HG03439 (cell line): ENCODE data around the gene USP12.

Experiments
- ATAC-seq: cut with Tn5 transposase; IDR thresholded peaks from one replicate; pipeline ENCODE4 v1.9.1; 2021; ENCODE audit warnings: mild to moderate bottlenecking, moderate library complexity; ENCODE audit not compliant: unreplicated experiment

The USP12 gene

DNA sequence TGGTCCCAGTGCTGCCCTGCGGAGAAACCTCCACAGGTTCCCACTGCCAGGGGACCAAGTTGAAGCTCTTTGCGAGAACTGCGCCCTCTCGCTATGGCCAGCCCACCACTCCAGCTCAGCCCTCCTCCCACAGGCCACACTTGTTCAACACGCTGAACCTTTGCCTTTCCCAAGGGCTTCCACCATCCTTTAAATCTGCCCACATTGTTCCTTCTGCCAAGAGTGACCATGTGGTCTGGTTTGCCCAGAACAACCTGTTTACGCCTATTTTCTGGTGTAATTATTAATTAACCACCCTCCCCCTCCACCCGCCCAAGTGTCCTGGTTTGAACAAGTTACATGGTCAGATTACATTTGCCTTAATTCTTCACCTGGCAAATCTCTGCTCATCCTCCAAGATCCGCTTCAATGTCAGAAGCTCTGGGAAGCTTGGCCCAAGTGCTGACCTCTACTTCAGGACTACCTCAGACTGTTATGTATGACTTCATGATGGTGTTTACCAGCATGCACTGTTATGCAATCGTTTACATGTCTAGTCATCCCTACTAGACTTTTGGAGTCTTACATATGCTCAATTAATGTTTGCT, 12.0 kb upstream of the USP12 start:
- no peak for ATAC-seq

DNA sequence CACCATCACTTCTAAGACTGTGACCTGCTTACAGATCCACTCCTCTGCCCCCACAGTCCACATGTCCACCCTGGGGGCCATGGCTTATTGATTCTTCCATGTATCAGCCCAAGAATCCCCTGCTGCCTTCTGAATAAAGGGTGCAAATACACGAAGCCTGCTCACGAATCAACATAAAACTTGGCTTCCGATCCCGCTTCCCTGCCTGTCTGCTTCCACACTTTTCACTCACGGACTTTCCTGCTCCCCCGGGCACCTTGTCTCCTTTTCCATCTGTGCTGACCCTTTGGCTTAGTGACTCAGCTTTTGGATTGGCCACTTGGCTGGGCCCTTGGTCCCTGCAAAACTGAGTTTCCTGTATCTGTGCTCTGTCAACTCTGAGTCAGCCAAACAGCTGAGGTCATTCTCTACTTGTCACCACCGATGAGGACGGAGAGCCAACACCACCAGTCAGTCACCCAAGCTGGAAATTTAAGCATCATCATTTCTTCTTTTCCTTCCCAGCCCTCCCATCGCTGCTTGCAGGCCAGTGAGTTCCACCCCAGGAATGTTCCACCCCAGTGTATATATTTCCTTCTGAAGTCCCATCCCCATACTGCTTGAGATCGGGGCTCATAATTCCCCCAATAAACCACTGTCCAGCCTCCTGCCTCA, 11.4 kb upstream of the USP12 start:
- ATAC-seq: no peak

DNA sequence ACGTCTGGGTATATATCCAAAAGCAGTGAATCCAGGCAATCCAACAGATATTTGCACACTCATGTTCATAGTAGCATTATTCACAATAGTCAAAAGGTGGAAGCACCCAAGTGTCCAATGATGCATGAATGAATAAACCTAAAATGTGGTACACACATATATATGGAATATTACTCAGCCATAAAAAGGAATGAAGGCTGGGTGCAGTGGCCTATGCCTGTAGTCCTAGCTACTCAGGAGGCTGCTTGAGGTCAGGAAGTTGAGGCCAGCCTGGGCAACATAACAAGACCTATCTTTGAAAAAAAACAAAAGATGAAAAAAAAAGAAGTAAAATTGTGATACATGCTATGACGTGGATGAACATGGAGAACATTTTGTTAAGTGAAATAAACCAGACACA, 10.4 kb upstream of the USP12 start:
- ATAC-seq: no peak

DNA sequence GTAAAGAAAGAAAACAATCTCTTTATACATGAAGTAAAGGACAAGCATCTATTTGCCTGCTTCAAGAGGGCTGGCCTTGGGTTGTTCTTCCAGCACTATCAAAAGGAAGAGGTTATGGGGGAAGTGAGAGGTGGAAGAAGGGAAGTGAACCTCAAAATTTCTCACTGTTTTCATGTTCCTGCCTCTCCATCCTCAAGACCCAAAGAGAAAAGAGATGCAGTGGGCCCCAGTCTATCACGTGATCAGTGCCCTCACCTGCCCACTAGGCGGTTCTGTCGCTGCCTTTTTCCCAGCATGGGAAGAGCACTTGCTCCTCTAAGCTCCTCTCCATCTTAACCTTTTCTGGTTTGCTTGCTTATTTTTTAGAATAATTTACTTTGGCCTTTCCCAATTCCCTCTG, 6.2 kb upstream of the USP12 start:
- no peak for ATAC-seq

DNA sequence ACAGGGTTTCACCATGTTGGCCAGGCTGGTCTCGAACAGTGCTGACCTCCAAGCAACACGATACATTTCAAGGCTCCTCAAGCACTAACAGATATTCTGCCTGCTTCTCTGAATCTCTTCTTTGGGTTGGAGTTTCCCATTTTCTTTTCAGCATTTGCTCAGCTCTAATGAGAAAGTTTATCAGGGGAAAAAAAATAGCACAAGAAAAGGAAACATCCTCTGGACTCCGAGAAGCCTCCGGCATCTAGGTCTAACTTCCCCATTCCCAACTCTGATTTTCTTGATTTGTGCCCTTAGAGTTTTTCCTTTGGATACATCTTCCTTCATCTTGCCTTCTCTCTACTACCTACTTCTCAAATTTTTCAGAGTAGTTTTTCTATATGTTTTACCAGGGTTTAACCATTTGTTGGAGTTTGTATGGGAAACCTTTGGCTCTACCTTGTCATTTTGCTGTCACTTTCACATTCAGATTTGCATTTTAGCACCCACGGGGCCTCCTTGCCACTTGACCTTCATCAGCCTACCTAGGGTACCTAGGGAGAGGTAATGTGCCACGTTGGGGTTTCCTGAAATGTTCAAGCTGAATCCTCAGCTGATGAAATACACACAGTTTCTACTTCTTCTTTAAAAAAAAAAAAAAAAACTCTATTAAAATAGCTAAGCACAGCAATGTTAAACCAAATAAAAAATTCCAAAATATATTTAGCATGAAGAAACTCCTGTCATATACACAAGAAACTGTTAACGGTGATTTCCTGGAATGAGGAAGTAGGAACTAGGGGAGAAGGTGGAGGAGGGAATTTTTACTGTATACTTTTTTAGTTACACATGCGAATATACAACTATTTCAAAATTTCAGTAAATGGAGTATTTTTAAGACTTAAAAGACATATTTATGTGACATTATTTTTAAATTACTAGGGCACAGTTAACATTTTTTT, 5.1 kb upstream of the USP12 start:
- ATAC-seq: no peak

DNA sequence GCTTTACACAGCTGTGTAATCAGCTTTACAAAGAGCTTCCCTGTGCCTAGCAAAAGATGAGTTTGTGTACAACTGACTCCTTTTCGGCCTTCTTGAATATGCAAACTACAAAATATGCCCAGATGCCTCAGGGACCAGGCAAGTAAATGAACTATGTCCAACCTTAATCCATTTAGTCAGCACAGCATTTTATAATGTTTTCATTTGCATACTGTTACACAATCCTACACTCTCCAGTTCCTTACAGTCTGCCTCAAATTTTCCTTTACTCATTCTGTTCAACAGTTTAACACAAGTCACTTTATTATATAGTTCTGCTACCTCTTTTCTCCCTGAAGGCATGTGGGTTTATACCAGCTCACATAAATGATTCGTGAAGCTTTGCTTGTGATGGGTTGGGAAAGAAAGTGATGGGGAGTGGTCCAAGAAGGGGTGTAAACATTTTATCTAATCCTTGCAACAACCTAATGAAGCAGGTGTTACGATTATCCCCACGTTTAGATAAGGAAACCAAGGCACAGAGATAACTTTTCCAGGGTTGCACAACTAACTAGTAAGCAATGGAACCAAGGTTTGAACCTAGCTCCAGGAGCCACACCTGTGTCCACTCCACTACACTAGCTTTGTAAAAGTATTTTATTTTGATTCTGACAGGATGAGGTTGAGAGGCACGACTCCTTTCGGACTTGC, 3.3 kb upstream of the USP12 start:
- no peak for ATAC-seq

DNA sequence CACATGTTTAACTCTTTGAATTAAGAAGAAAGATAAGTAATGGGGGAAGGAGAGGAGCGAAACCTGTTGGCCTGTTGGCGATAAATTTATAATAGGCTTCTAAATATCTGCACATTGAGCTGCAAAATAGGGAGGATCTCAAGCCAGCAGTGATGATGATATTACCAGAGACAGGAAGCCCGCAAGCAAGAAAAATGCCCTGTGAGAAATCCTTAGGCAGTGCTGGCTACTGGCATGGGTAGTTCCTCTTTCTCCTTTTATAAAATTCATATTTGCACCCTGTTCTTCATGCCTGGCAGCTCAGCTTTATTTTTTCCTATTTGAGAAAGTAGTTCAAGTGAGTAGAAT, 858 bp upstream of the USP12 start:
- no peak for ATAC-seq

DNA sequence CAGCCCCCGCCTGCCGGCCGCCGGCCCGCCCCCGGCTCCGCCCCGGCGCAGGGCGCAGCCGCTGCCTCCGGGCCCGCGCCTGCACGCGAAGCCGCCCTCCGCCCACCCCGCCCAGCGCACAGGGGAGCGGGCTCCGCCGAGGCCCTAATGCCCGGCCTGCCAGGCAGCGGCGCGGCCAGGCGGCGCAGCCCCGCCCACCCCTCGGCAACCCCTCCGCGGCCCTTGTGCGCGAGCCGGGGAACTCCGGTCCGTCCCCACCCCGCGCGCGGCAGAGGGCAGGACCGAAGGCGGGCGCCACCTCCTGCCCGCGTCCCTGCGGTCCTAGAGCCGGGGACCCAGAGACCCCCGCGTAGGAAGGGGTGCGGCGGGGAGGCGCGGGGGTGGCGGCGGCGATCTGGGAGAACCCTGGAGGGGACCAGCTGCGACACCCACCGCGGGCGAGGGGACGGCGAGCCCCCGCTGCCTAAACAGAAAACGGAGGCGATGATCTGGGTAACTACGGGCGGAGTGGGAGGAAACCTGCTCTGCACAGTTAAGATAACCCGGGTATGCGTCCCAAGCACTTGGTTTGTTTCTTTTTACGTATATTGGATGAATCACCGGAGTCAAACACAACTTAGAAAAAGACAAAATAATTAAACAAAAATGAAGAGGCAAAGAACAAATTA, 350 bp upstream of the USP12 start:
- ATAC-seq: peak; percentile 66

DNA sequence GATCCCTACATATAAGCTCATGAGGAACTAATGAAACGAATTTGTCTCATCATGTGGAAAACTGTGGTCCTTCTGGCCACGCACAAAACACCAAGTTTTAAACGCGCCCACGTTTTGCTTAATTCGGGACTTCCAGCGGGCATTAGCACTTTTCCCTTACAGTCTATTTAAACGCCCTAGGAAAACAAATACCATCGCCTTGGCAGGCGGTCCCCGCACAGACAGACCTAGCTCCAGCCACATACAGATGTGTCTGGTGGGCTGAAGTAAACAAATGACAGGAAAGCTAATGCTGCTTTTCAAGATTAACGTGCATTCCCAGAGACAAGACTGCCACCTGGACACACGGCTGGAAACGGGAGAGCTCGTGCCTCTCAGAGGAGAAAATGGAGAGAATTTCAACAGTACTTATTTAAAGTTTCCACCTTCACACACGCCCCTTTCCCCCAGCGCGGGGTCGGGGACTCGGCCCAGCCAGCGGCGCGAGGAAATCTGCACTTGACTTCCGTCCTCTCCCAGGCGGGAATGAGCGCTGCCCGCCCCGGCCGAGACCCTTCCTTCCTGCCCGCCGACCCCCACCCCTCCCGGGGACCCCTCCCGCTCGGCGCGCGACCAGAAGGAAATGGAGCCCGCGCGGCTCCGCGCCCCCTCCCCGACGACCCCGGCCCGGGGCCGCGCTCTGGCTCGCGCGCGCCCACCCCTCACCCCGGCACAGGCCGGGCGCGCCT, 931 bp downstream of the USP12 start:
- peak; percentile 1 for ATAC-seq

DNA sequence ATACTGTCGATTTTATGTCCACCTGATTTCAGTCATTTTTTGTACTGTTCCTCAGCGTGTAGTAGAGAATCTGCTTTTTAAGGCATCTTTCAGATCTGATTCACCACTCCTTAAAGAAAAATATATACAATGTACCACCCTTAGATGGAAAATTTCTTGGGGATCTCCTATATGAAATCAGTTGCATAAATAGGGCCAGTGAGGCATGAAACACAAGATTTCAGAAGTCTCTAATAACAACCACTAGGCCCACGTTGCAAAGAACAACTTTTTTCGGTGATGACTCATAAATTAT, 1.4 kb downstream of the USP12 start:
- no peak for ATAC-seq

DNA sequence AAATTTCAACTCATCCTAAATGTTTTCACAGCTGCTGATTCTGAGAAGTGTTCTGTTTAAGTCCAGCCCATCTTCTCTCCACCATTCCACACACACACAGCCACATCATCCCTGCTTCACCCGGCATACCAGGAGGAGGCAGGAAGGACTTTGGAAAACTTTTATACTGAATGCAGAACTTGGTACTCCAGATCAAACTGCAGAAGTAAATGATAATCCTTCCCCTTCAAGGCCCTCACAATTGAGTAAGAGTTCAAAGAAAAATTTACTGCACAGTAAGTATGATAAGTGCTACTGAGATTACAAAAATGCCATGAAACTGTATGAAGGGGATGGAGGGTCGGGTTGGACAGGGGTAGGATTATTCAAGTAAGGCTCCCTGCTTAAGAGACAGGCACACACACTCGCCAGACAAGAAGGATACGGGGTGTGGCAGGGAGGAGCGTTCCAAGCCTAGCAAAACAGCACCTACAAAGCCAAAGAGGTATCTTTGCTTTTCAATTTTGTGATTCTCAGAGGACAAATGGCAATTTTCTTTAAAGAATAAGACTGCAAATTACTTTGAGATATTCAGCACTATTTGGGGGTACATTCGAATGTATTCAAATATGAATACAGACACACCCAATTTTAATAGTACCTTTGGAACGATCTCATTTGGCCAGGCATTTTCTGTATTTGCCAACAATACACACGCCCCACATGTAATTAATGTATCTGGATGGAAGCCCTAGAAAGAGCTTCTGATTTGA, 2.5 kb downstream of the USP12 start:
- no peak for ATAC-seq

DNA sequence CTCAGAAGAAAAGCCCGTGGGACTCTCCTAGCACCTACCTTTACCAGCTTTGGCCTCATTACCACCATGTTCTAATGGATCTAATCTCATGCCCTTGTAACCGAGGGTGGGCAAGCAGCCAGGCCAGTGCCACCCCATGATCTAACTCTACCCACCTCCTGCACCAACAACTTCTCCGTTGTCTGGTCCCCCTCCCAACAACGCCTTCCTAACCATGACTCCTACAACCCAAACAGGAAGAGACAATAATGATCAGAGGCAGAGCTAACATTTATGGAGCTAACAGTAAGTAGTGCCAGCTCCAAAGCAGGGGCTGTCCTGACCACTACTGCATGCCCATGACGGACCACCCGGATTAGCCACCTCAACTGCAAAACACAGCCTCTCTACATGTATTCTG, 3.5 kb downstream of the USP12 start:
- no peak for ATAC-seq

DNA sequence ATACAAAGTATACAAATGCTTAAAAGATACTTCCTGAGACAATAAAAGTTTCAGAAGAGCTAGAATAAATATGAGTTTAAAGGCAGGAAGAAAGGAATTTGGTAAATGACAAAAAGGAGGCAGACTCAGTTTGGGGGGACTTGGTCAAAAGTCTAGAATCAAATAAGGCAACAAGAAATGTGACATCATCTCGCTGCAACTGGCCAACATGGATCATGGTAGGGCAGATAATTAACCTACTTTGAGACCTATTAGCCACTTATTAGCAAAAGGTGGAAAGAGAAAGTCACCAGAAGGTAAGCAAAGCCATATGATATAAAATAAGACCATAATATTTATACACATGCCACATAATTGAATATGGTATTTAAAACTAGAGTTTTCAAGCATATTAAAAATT, 5.3 kb downstream of the USP12 start:
- ATAC-seq: no peak

DNA sequence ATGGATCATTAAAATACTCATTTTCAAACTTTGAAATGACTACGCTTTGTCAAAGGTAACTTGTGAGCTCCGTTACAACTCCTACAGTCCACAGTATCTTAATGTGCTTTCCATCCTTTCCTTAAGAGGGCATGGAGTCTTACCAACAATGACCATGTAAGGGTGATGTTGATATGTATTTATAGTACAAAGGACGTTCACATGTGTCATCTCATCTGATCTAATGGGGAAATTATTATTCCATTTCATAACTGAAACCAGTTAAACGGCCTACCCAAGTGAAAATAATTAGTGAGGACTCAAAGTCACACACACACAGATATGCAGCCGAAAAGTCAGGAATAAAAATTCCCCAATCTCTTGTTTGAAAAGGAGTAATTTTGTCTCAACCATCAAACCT, 9.6 kb downstream of the USP12 start:
- ATAC-seq: no peak

DNA sequence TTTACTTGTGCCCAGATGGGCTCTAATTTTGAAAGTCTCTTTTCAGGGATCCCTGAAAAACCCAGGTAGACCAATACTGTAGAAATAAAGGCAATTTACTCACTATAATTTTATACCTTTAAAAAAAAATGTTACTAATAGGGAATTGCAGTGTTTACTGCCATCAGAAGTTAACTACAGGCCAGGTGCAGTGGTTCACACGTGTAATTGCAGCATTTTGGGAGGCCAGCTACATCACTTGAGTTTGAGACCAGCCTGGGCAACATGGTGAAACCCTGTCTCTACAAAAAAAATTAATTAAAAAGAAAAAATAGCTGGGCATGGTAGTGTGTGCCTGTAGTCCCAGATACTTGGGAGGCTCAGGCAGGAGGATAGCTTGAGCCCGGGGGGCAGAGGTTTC, 10.2 kb downstream of the USP12 start:
- no peak for ATAC-seq

DNA sequence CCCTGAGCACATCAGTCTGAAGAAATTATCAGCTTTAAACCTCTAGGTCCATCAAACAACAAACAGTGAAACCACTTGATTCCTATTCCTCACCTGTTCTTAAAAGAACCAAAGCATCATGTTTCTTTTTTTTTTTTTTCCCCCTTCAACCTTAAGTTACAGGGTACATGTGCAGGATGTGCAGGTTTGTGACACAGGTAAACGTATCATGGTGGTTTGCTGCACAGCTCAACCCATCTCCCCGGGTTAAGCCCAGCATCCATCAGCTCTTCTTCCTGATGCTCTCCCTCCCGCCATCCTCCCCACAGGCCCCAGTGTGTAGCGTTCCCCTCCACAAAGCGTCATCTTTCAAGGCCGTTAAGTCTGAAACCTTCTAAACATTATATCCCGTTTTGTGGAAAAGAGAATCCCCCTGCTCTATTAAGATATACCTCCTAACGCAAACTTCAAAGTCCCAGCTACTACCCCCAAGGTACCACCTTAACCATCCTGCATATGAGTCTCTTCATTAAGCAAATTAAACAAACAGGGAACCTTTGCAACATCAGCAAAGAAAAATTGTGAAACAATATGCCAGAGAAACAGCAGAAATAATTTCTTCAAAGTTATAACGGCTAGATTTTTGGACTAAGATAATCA, 10.8 kb downstream of the USP12 start:
- no peak for ATAC-seq

DNA sequence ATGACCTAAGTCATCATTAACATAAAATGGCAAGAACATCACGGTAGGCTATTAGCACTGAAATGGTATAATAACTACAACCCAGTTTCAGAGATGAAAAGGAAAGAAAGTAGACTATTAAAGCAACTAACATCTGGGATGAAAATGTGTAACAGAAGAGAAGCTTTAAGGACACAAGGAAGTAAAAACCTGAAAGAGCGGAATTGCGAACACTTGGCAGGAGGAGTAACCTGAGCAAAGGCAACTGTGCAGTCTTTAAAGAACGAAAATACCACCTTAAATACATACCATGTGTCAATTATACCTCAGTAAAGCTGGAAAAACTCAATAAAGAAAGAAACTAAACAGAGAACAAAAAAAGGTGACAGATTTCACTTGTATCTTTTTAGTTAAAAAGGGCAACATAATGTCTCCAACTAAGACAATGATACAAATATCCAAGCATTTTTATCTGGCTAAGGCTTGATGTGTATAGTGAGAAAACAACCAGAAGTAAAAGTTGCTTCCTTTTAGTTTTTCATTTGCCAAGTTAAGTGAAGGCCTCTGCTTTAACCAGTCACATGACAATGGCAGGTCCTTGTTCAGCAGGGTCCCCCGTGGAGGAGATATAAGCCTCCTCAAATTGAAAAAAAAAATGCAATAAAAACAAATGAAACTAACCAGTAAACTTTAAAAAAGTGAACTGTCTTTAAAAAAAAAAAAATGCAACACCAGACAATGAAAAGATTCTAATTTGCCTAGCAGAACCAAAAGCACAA, 11.6 kb downstream of the USP12 start:
- ATAC-seq: no peak

DNA sequence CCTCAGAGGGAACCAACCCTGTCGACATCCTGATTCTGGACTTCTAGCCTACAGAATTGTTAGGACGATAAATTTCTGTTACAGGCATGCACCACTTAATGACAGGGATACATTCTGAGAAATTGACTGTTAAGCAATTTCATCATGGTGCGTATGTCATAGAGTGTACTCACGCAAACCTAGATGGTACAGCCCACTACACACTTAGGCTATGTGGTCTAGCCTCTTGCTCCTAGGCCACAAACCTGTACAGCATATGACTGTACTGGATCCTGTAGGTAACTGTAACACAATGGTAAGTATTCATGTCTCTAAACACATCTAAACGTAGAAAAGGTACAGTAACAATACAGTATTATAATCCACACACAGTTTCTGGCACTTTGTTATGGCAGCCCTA, 13.3 kb downstream of the USP12 start:
- no peak for ATAC-seq
